NOMO-1 (cell line): Measurements from ENCODE around the gene OPN4.

Experiments
- DNase-seq, 2 experiments: peaks; one replicate each; lab custom pipeline; 2025; ENCODE audit not compliant: unreplicated experiment in 2 of 2; lab: John Stamatoyannopoulos, UW

Gene OPN4

GRCh38 chr10:86715836-86716235, 61.5 kb downstream of the OPN4 start:
- DNase-seq: no peak
